Epithelial cell of esophagus (primary cell): ENCODE data around the gene ASPSCR1.

Experiments used
- DNase-seq: peaks from one replicate; pipeline ENCODE4 v3.0.0; 2010; ENCODE audit warnings: low read depth
- H3K4me3 ChIP-seq: 2 replicates; pipeline ENCODE4 v1.5.1; 2011; ENCODE audit warnings: mild to moderate bottlenecking, low read length, control low read depth
- TF ChIP-seq, protein P1 (sequence below): IDR thresholded peaks from 2 replicates; pipeline ENCODE4 v1.5.1; 2011; ENCODE audit warnings: low read depth, mild to moderate bottlenecking, low read length, control low read depth, inconsistent platforms; ENCODE audit not compliant: insufficient read depth; ENCODE audit errors: missing control alignments

Gene ASPSCR1

GRCh38 chr17:82045936-82046484 is 68.6 kb downstream of the ASPSCR1 start:
- DNase-seq = no peak
- TF ChIP-seq, protein P1, sequence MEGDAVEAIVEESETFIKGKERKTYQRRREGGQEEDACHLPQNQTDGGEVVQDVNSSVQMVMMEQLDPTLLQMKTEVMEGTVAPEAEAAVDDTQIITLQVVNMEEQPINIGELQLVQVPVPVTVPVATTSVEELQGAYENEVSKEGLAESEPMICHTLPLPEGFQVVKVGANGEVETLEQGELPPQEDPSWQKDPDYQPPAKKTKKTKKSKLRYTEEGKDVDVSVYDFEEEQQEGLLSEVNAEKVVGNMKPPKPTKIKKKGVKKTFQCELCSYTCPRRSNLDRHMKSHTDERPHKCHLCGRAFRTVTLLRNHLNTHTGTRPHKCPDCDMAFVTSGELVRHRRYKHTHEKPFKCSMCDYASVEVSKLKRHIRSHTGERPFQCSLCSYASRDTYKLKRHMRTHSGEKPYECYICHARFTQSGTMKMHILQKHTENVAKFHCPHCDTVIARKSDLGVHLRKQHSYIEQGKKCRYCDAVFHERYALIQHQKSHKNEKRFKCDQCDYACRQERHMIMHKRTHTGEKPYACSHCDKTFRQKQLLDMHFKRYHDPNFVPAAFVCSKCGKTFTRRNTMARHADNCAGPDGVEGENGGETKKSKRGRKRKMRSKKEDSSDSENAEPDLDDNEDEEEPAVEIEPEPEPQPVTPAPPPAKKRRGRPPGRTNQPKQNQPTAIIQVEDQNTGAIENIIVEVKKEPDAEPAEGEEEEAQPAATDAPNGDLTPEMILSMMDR = no peak
- no peak overlapping the region for H3K4me3 ChIP-seq

DNA sequence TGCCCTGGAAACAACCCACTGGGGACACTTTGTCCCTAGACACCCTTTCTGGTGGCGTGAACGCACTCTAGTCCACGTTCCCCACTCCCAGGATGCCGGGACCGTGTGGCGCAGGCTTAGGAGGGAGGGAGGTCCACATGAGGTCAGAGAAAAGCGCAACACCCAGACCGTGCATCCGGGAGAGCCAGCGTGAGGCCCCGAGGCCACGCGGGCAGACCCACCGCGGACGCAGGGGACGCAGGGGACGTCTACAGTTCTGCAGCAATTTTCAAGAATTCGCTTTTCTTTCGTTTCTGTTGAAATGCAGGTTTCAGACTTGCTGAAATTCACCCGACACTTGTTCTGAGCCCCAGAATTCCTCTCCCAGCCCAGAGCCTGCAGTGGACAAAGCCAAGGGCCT is 69.5 kb downstream of the ASPSCR1 start:
- DNase-seq = no peak
- no peak overlapping the region for H3K4me3 ChIP-seq
- TF ChIP-seq, protein P1 = no peak

DNA sequence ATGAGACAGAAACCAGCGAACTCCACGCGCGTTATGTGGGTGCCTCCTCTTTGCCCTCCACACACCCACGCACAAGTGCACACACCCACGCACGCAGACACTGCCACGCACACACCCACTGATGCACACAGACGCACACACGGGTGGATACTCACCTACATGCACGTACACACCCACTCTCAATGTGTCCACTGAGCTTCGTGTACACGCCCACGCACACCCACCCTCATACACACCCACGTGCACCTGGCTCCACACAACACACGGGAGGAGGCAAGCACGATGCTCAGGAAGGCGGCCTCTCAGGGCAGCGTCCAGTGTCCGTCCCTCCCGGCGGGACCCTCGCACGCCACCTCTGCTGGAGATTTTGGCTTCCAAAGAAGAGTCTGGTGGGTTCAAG is 70.0 kb downstream of the ASPSCR1 start:
- TF ChIP-seq, protein P1 = no peak
- no peak for DNase-seq
- no peak overlapping the region for H3K4me3 ChIP-seq

DNA sequence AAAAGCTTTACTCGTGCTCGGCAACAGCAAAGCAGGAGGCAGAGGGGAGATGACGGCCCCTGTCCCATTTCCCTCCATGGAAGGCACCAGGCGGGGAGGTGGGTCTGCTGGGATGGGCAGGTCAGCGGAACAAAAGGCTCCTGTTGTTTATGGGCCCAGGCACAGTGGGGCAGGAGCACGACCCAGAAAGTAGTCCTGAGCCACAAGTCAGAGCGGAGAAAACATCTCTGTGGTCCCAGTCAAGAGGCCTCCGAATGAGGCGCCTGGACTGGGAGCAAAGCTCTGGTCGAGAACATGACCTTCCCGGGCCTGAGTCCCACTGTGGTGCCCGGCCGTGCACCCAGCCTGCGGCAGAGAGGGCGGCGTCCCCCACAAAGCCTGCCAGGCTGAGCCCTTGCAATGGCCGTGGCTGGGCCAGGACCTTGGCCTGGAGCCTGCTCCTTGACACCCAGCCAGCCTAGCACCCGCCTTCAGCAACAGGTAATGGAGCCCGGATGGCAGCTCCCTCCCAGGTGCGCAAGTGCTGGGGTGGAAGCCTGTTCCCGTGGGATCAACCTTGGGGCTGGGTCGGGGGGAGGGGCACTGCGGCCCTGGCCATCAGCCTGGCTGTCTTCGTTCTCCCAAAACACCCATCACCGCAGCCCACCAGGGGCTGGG is 70.6 kb downstream of the ASPSCR1 start:
- no peak overlapping the region for H3K4me3 ChIP-seq
- no peak for DNase-seq
- TF ChIP-seq, protein P1 = no peak

DNA sequence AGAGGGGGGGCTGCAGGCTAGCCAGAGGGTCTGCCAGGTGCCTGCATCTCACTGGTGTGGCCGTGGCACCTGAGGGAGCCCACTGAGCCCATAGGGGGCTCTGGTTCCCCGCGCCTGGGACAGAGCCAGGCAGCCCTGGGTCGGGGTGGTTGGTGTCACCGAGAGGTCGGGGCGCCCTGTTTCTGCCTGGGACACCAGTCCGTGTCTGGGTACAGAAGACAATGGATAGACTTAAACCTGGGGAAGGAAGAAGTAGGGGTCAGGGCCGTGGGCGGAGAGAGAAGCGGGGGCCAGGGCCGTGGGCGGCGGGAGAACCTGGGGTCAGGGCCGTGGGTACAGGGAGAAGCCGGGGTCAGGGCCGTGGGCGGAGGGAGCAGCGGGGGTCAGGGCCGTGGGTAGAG is 71.1 kb downstream of the ASPSCR1 start:
- H3K4me3 ChIP-seq = no peak overlapping the region
- DNase-seq = no peak
- TF ChIP-seq, protein P1 = no peak

GRCh38 chr17:82049106-82049505 is 71.7 kb downstream of the ASPSCR1 start:
- no peak for DNase-seq
- H3K4me3 ChIP-seq = no peak overlapping the region

More at GRCh38 chr17:82049106-82049505, 71.7 kb downstream of the ASPSCR1 start:
- TF ChIP-seq, protein P1 = no peak
